Lung (tissue), 12 donors: ENCODE measurements around the gene HAT1. TPM values are rescaled to one million over a fixed set of nuclear protein-coding genes. Genes with fewer than 3 reads are reported as not detected.

Experiments used
- ATAC-seq: fragments of 200-7000 bp; cut with Tn5 transposase; one replicate; pipeline ENCODE4 v1.9.1; 2020; ENCODE audit warnings: moderate number of reproducible peaks; ENCODE audit not compliant: insufficient read depth, low FRiP score
- DNase-seq, 3 donors: peaks; one replicate each; pipeline ENCODE4 v3.0.0-alpha.2; 2013 to 2017
- H3K27ac ChIP-seq, 2 donors: one replicate each; pipeline ENCODE4 v1.5.1; 2013; ENCODE audit warnings: mild to moderate bottlenecking in 2 of 2, moderate library complexity in 2 of 2, control low read depth in 1 of 2, inconsistent platforms in 1 of 2, low read depth in 1 of 2, low read length in 1 of 2
- H3K27me3 ChIP-seq, 3 donors: one replicate each; pipeline ENCODE4 v1.5.1; 2013; ENCODE audit warnings: low read length in 2 of 3; ENCODE audit not compliant: control insufficient read depth in 3 of 3, insufficient read depth in 3 of 3
- H3K36me3 ChIP-seq, 4 donors: one replicate each; pipeline ENCODE4 v1.5.1; 2013; ENCODE audit warnings: low read length in 4 of 4, mild to moderate bottlenecking in 1 of 4, moderate library complexity in 1 of 4; ENCODE audit not compliant: control insufficient read depth in 4 of 4, insufficient read depth in 4 of 4
- H3K4me1 ChIP-seq, 5 donors: one replicate each; pipeline ENCODE4 v1.5.1; 2013; ENCODE audit warnings: low read length in 5 of 5, mild to moderate bottlenecking in 2 of 5, moderate library complexity in 1 of 5; ENCODE audit not compliant: control insufficient read depth in 5 of 5, insufficient read depth in 5 of 5
- H3K4me3 ChIP-seq: one replicate; pipeline ENCODE4 v1.5.1; 2013; ENCODE audit warnings: mild to moderate bottlenecking, control low read depth, moderate library complexity
- H3K9ac ChIP-seq, 2 donors: one replicate each; pipeline ENCODE4 v1.5.1; 2013; ENCODE audit warnings: low read length in 2 of 2, control low read depth in 1 of 2; ENCODE audit not compliant: insufficient read depth in 1 of 2
- H3K9me3 ChIP-seq, 4 donors: one replicate each; pipeline ENCODE4 v1.5.1; 2013; ENCODE audit warnings: low read length in 3 of 4, mild to moderate bottlenecking in 1 of 4, moderate library complexity in 1 of 4; ENCODE audit not compliant: control insufficient read depth in 4 of 4, insufficient read depth in 3 of 4
- WGBS, 2 donors: extraction: QIAGEN DNeasy Blood & Tissue Kit; methylation state at CpG; one replicate each; pipeline ENCODE4 v1.1.7; 2013; 5-methylcytosine and 5-hydroxymethylcytosine counted together
- polyA plus RNA-seq, 2 donors: library from polyadenylated mRNA; stranded (reverse); fragments of 200-250 nt; gene quantifications; one replicate each; pipeline ENCODE4 v1.2.1, GENCODE V29; 2013
- total RNA-seq, 2 donors: library from RNA; depleted of rRNA in 1 of 2; stranded (reverse); fragments of >200 nt in 1 of 2; gene quantifications; one replicate each; pipeline ENCODE4 v1.2.1, GENCODE V29; 2014 to 2021
- TF ChIP-seq, protein P1 (sequence below): IDR thresholded peaks from 2 replicates; pipeline ENCODE4 v1.5.1; 2012; ENCODE audit warnings: mild to moderate bottlenecking; ENCODE audit errors: control extremely low read depth, extremely low read depth
- donor health status: control.
- donor health status: control.
- donor health status: Bipolar disorder and iron deficiency.
- donor health status: healthy.
- donor health status: DM: yes; HTN: yes; CAD: no.

HAT1 gene
- total and polyA plus RNA-seq, 4 donors, result 16.1 to 48.4 (median 34.7) TPM

DNA sequence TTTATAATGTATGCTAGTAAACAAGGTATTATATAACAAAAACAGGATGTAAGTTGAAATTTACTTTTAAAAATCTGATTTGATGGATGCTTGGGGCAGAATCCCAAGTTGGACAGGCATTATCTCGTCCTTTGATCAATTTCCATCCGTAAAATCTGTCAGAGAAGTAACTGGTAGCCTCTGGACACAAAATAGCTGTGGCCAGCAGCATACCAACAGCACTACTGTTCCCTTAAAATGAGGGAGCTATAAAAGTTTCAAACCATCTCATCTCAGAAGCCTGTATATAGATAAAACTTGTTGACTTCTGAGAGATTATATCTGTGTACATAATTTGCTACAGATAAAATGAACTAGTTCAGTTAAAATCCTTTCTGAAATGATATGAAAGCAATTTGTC lies 62.8 kb downstream of the HAT1 start:
- Histone ChIP-seq H3K9ac (no peak overlapping the region), H3K9me3 (no peaks in the 10 kb centered on the region), H3K27me3 (peaks cover 0 to 10% (median 0%) of the 10 kb centered on the region in 3 donors), H3K4me1 (no peaks in the 10 kb centered on the region), H3K4me3 (no peak overlapping the region), H3K36me3 (peaks cover 0 to 5% (median 2%) of the 10 kb centered on the region in 4 donors), H3K27ac (no peak overlapping the region)
- DNase-seq (no peak), ATAC-seq (no peak)
- TF ChIP-seq, protein P1, sequence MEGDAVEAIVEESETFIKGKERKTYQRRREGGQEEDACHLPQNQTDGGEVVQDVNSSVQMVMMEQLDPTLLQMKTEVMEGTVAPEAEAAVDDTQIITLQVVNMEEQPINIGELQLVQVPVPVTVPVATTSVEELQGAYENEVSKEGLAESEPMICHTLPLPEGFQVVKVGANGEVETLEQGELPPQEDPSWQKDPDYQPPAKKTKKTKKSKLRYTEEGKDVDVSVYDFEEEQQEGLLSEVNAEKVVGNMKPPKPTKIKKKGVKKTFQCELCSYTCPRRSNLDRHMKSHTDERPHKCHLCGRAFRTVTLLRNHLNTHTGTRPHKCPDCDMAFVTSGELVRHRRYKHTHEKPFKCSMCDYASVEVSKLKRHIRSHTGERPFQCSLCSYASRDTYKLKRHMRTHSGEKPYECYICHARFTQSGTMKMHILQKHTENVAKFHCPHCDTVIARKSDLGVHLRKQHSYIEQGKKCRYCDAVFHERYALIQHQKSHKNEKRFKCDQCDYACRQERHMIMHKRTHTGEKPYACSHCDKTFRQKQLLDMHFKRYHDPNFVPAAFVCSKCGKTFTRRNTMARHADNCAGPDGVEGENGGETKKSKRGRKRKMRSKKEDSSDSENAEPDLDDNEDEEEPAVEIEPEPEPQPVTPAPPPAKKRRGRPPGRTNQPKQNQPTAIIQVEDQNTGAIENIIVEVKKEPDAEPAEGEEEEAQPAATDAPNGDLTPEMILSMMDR, result no peak
- 88 to 92% methylated on average over 2 of the region's 2 CpGs for WGBS, 2 donors

- TF ChIP-seq, protein P1, result no peak
- H3K36me3 ChIP-seq, result peaks cover 0 to 5% (median 1%) of the 10 kb centered on the region in 4 donors
- no peak for DNase-seq
- H3K27ac ChIP-seq, result no peak overlapping the region
- no peak for ATAC-seq
- H3K9me3 ChIP-seq, result no peaks in the 10 kb centered on the region
- no peak overlapping the region for H3K9ac ChIP-seq
- no peak overlapping the region for H3K4me3 ChIP-seq
- WGBS, 2 donors, result 81 to 97% methylated on average over 4 of the region's 4 CpGs
- H3K27me3 ChIP-seq, result peaks cover 0 to 11% (median 0%) of the 10 kb centered on the region in 3 donors
- H3K4me1 ChIP-seq, result no peaks in the 10 kb centered on the region
These were observed 64.5 kb downstream of the HAT1 start for GRCh38 chr2:171986778-171987177.

DNA sequence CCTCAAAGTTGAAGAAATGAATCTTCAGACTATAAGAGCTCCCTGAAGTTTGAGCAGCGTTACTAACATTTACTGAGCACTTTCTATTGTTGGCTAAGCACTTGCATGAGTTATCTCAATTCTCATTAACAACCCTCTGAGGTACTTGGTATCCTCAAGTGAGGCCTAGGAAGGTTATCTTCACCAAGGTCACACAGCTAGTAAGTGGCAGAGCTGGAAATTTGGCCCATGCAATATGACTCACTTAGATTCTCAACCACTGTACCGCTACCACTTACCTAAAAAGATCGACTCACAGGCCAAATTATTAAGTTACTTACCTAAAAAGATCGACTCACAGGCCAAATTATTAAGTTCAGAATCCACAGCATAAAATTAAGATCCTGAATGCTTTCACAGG lies 68.8 kb downstream of the HAT1 start:
- TF ChIP-seq, protein P1, result no peak
- no peak overlapping the region for H3K9ac ChIP-seq
- H3K9me3 ChIP-seq, result no peaks in the 10 kb centered on the region
- H3K27ac ChIP-seq, result no peak overlapping the region
- H3K4me3 ChIP-seq, result no peak overlapping the region
- peaks cover 0 to 44% (median 0%) of the 10 kb centered on the region in 3 donors for H3K27me3 ChIP-seq
- H3K4me1 ChIP-seq, result peaks cover 0 to 4% (median 0%) of the 10 kb centered on the region in 5 donors
- peak in 2 of 3 donors; percentile 17 to 33 for DNase-seq
- WGBS, 2 donors, result 74 to 88% methylated on average over 4 of the region's 4 CpGs
- ATAC-seq, result peak; percentile 76
- H3K36me3 ChIP-seq, result no peaks in the 10 kb centered on the region

DNA sequence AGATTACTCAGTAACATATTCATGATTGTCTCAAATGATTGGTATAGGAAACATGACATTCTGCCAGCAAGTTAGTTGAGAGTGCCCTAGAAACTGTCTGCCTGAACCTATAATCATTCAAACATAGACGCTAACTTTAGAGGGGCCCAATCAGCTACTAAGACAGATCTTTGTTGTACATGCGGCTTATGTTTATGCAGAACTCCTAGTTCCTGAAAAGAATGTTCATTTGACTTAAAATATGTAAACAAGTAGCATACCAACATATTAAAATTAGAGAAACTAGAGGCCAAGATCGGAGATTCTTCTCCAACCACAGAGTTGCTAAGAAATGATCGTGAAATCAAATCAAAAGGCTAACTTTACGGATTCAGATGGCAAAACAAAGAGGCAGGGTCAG lies 73.3 kb downstream of the HAT1 start:
- H3K27me3 ChIP-seq, result peaks cover 0 to 43% (median 4%) of the 10 kb centered on the region in 3 donors
- no peak overlapping the region for H3K4me3 ChIP-seq
- WGBS, 2 donors, result 76 to 83% methylated on average over 5 of the region's 5 CpGs

More for the DNA sequence above, 73.3 kb downstream of the HAT1 start:
- TF ChIP-seq, protein P1, result no peak
- DNase-seq (no peak), ATAC-seq (no peak)
- H3K27ac ChIP-seq, result no peak overlapping the region
- H3K9ac ChIP-seq, result no peak overlapping the region
- no peaks in the 10 kb centered on the region for H3K36me3 ChIP-seq
- peaks cover 2 to 11% (median 4%) of the 10 kb centered on the region in 5 donors for H3K4me1 ChIP-seq
- H3K9me3 ChIP-seq, result no peaks in the 10 kb centered on the region
